HepG2 (cell line): ENCODE data around the gene ABHD2. TPM values are rescaled to one million over a fixed set of nuclear protein-coding genes. Genes with fewer than 3 reads are reported as not detected.

Experiments
- BCL3 ChIP-seq: sonication (generic); formaldehyde crosslinking; IDR thresholded peaks from 2 replicates; pipeline ENCODE4 v1.5.1; 2020; ENCODE audit warnings: mild to moderate bottlenecking, missing genetic modification reagents, moderate library complexity
- ELF4 ChIP-seq: sonication (generic); formaldehyde crosslinking; IDR thresholded peaks from 2 replicates; pipeline ENCODE4 v1.5.0; 2020; ENCODE audit warnings: missing genetic modification reagents, mild to moderate bottlenecking, moderate library complexity, borderline replicate concordance
- GFI1 ChIP-seq: sonication (generic); formaldehyde crosslinking; IDR thresholded peaks from 2 replicates; pipeline ENCODE4 v1.5.0; 2020; ENCODE audit warnings: missing genetic modification reagents, mild to moderate bottlenecking, borderline replicate concordance
- HNF1B ChIP-seq: sonication (generic); formaldehyde crosslinking; IDR thresholded peaks from 2 replicates; pipeline ENCODE4 v1.5.1; 2020; ENCODE audit warnings: mild to moderate bottlenecking, moderate library complexity, missing genetic modification reagents
- JDP2 ChIP-seq: sonication (generic); formaldehyde crosslinking; IDR thresholded peaks from 2 replicates; pipeline ENCODE4 v1.8.1; 2022; ENCODE audit warnings: missing genetic modification reagents, borderline replicate concordance
- PBX3 ChIP-seq: sonication (generic); formaldehyde crosslinking; IDR thresholded peaks from 2 replicates; pipeline ENCODE4 v1.8.1; 2023; ENCODE audit warnings: missing genetic modification reagents, inconsistent platforms, borderline replicate concordance
- SMAD9 ChIP-seq: sonication (generic); formaldehyde crosslinking; IDR thresholded peaks from 2 replicates; pipeline ENCODE4 v1.5.1; 2020; ENCODE audit warnings: mild to moderate bottlenecking, missing genetic modification reagents
- SNAPC4 ChIP-seq: sonication (generic); formaldehyde crosslinking; IDR thresholded peaks from 2 replicates; pipeline ENCODE4 v1.4.0; 2020; ENCODE audit warnings: mild to moderate bottlenecking, missing genetic modification reagents
- TGIF2 ChIP-seq: IDR thresholded peaks from 2 replicates; pipeline ENCODE4 v1.6.1; 2016; ENCODE audit warnings: control low read depth, missing compliant biosample characterization
- ZBTB3 ChIP-seq: sonication (generic); formaldehyde crosslinking; IDR thresholded peaks from 2 replicates; pipeline ENCODE4 v1.4.0; 2020; ENCODE audit warnings: low read depth, mild to moderate bottlenecking, moderate library complexity, missing genetic modification reagents, borderline replicate concordance
- ZFP36 ChIP-seq: fragments of 150-350 bp; IDR thresholded peaks from 2 replicates; pipeline ENCODE4 v1.6.1; 2018; ENCODE audit warnings: borderline replicate concordance, low read length, low read depth; ENCODE audit not compliant: partially characterized antibody
- ZNF160 ChIP-seq: sonication (generic); formaldehyde crosslinking; IDR thresholded peaks from 2 replicates; pipeline ENCODE4 v1.8.0; 2022; ENCODE audit warnings: mild to moderate bottlenecking, inconsistent platforms, missing genetic modification reagents
- ZNF333 ChIP-seq: sonication (generic); formaldehyde crosslinking; IDR thresholded peaks from 2 replicates; pipeline ENCODE4 v1.4.0; 2020; ENCODE audit warnings: mild to moderate bottlenecking, missing genetic modification reagents, borderline replicate concordance
- ZNF430 ChIP-seq: sonication (generic); formaldehyde crosslinking; IDR thresholded peaks from 2 replicates; pipeline ENCODE4 v1.9.0; 2021; ENCODE audit warnings: mild to moderate bottlenecking, missing genetic modification reagents
- ZNF570 ChIP-seq: sonication (generic); formaldehyde crosslinking; IDR thresholded peaks from 2 replicates; pipeline ENCODE4 v1.4.0; 2020; ENCODE audit warnings: mild to moderate bottlenecking, missing genetic modification reagents, borderline replicate concordance
- ZNF740 ChIP-seq: sonication (generic); formaldehyde crosslinking; IDR thresholded peaks from 2 replicates; pipeline ENCODE4 v1.4.0; 2020; ENCODE audit warnings: missing genetic modification reagents
- ZNF75D ChIP-seq: sonication (generic); formaldehyde crosslinking; IDR thresholded peaks from 2 replicates; pipeline ENCODE4 v1.8.1; 2023; ENCODE audit warnings: missing genetic modification reagents, mild to moderate bottlenecking, borderline replicate concordance
- ZNF850 ChIP-seq: sonication (generic); formaldehyde crosslinking; conservative IDR thresholded peaks from 2 replicates; pipeline ENCODE4 v1.9.0; 2021; ENCODE audit warnings: mild to moderate bottlenecking, missing genetic modification reagents
- polyA plus RNA-seq, 8 experiments: library from polyadenylated mRNA; depleted of rRNA in 3 of 8; stranded (reverse) in 7 of 8; unstranded in 1 of 8; fragments of >200 nt; fragmentation: Illumina TruSeq in 4 of 8; extraction: Trizol in 4 of 8; gene quantifications; 2 replicates each; pipeline versions ENCODE4 v1.2.1 to v1.2.3, GENCODE V29; 2011 to 2016; ENCODE audit warnings: low read depth in 4 of 8, missing spikeins in 1 of 8, mixed read lengths in 1 of 8; ENCODE audit not compliant: insufficient read depth in 1 of 8
- total RNA-seq, 5 experiments: library from RNA; depleted of rRNA; stranded (reverse); fragments of >200 nt; fragmentation: Illumina TruSeq; extraction: Trizol; gene quantifications; 2 replicates each; pipeline ENCODE4 v1.2.3, GENCODE V29; 2016; ENCODE audit warnings: low read depth in 1 of 5

The ABHD2 gene
- total and polyA plus RNA-seq, 2 of the 13 experiments (the other 11 are each of a cell fraction or from before 2014, with no cell fraction given) = 14.8 to 22.4 TPM

- TF ChIP-seq GFI1 (CRISPR knock-in tag) (no peak), ZBTB3 (CRISPR knock-in tag) (no peak), ZNF570 (CRISPR knock-in tag) (no peak), BCL3 (0 out of 2 replicates have a peak, but pooled peaks have one; percentile 26), SNAPC4 (CRISPR knock-in tag) (peak; percentile 68; the same call in 1 of the 2 replicates), SMAD9 (CRISPR knock-in tag) (no peak), JDP2 (CRISPR knock-in tag) (no peak), ZNF333 (no peak), ZNF430 (CRISPR knock-in tag) (no peak), TGIF2 (CRISPR knock-in tag) (peak; percentile 77), ZFP36 (no peak), ZNF740 (CRISPR knock-in tag) (no peak; the same call in 1 of the 2 replicates), ELF4 (CRISPR knock-in tag) (peak; percentile 82; the same call in 1 of the 2 replicates), ZNF160 (CRISPR knock-in tag) (0 out of 2 replicates have a peak, but pooled peaks have one; percentile 61), ZNF75D (CRISPR knock-in tag) (no peak), ZNF850 (no peak), HNF1B (CRISPR knock-in tag) (peak; percentile 89), PBX3 (CRISPR knock-in tag) (no peak)
Observed at GRCh38 chr15:89243691-89244573, 155.7 kb downstream of the ABHD2 start, which contains the start of gene FANCI (continued).
